ENCODE measurements around the gene CYP3A7.

The CYP3A7 gene

GRCh38 chr7:99720800-99721595, 14.0 kb downstream of the CYP3A7 start:
- CTCF ChIA-PET, result interaction anchor here (1.1 to 1.2 kb wide), 2 partner anchors 11 to 17 kb away, joined by 3 read pairs; no protein-coding TSS in a partner anchor
- POLR2A ChIA-PET, result no interaction called here
- TF ChIP-seq CTCF (IDR thresholded peaks at IDR 0.05; ENCODE audit: control extremely low read depth, extremely low read depth, low read depth, missing control alignments), result no peak
- DNase-seq (ENCODE audit: extremely low spot score), result no peak

DNA sequence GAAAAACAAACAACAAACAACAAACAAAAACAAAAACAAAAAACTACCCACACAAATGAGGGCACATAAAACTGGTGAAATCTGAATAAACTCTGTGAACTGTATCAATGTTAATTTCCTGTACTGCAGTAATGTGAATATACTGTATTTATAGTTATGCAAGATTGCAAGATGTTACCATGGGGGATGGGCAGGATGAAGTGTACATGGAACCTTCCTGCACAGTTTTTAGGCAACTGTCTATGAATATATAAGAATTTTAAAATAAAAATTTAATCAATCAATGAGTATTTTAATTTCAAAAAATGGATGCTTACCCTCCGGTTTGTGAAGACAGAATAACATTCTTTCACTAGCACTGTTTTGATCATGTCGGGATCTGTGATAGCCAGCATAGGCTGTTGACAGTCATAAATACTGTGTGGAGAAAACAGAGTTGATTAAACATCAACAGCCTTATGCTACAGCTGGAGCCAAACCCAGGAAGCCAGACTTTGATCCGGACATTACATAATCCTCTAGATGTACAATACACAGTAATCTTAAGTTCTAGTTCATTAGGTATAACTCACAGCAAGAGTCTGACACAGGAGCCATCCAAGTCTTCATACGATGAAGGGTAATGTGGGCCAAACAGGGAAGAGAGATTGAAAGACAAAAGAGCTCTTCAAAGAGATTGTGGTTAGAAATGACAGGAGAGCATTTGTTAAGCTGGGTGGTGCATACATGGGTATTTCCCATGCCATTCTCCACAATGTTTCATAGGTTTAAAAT, 14.8 kb downstream of the CYP3A7 start:
- no peak for DNase-seq (ENCODE audit: extremely low spot score)
- no peak for TF ChIP-seq CTCF (IDR thresholded peaks at IDR 0.05; ENCODE audit: control extremely low read depth, extremely low read depth, low read depth, missing control alignments)
- POLR2A ChIA-PET, result no interaction called here
- CTCF ChIA-PET, result interaction anchor here (1.1 kb wide), 1 partner anchor 18 kb away, joined by 3 read pairs; no protein-coding TSS in a partner anchor

- ChIA-PET CTCF (no interaction called here), POLR2A (no interaction called here)
- no peak for DNase-seq (ENCODE audit: extremely low spot score)
- TF ChIP-seq CTCF (IDR thresholded peaks at IDR 0.05; ENCODE audit: control extremely low read depth, extremely low read depth, low read depth, missing control alignments), result no peak
Observed at GRCh38 chr7:99713995-99714570, 20.9 kb downstream of the CYP3A7 start.

GRCh38 chr7:99709838-99710578, 25.0 kb downstream of the CYP3A7 start:
- no peak for DNase-seq (ENCODE audit: extremely low spot score)
- TF ChIP-seq CTCF (IDR thresholded peaks at IDR 0.05; ENCODE audit: control extremely low read depth, extremely low read depth, low read depth, missing control alignments), result no peak
- ChIA-PET POLR2A (no interaction called here), CTCF (interaction anchor here (1.0 kb wide), 1 partner anchor 12 kb away, joined by 3 read pairs; no protein-coding TSS in a partner anchor)

DNA sequence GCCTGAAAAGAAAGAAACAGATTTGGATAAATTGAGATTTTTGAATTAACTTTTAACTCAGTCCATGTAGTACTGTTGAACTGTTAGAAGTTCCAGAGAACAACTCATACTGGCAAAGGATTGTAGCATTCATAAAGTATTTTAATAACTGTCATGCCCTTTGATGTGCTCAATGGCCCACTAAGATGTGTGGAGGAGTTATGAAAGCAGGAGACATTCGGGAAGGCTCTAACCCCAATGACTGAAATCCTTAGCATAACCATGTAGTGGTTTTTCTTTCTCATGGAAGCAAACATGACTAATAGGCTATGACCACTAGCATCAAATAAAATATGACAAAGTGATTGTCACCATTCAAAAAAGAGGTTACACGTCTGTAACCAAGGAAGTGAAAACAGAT, 25.7 kb downstream of the CYP3A7 start:
- ChIA-PET CTCF (no interaction called here), POLR2A (no interaction called here)
- TF ChIP-seq CTCF (IDR thresholded peaks at IDR 0.05; ENCODE audit: control extremely low read depth, extremely low read depth, low read depth, missing control alignments), result no peak
- DNase-seq (ENCODE audit: extremely low spot score), result no peak

DNA sequence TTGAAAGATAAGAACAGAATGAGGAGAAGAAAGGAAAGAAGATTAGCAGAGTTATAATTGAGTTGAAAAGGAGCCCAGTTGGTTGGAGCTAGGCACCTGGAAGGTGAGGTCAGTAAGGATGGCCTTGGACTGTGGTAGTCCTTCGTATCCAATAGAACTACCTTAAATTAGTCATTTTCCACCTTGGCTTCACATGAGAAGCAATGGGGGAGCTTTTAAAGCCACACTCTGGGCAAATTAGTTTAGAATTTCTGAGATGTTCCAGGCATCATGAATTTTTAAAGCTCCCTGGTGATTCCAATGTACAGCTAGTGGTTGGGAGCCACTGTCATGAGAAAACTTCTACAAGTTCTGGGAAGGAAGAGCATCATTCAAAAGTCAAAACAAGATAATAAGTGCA, 27.9 kb downstream of the CYP3A7 start:
- CTCF ChIA-PET, result no interaction called here
- no peak for TF ChIP-seq CTCF (IDR thresholded peaks at IDR 0.05; ENCODE audit: control extremely low read depth, extremely low read depth, low read depth, missing control alignments)
- POLR2A ChIA-PET, result no interaction called here
- DNase-seq (ENCODE audit: extremely low spot score), result no peak
